ENCODE results near the gene TARS3.

The TARS3 gene

DNA sequence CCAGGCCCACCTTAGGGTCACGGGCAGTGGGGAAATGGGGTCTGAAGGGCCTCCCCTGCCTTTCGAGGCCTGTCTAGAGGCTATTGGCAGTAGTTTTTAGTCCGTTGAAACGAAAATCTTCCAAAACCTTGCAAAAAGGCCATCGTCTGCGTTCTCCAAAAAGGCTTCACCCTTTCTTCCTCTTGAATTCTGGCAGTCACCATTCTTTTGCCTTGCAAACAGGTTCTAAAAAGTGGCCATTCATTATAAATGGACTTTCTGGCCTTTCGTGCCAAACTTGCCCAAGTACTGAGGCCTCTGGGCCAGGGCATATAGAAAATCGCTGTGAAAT lies 367 bp upstream of the TARS3 start:
- 0 out of 2 replicates have a peak, but pooled peaks cover 7% of the 10 kb centered on the region for H3K27me3 ChIP-seq (ENCODE audit: low read depth, low read length)
- no peak overlapping the region for H3K9ac ChIP-seq (ENCODE audit: low read length)
- H3K27ac ChIP-seq (ENCODE audit: low read length): no peak overlapping the region
- H3K79me2 ChIP-seq (ENCODE audit: low read length): no peaks in the 10 kb centered on the region
- peak overlapping the region; percentile 7; the same call in 1 of the 2 replicates for H2AFZ ChIP-seq (ENCODE audit: low read depth, low read length)
- no peaks in the 10 kb centered on the region for H4K20me1 ChIP-seq (ENCODE audit: insufficient read depth, low read length)
- peaks cover 10% of the 10 kb centered on the region for H3K36me3 ChIP-seq (replicated peaks; ENCODE audit: low read depth, low read length)
- H3K4me3 ChIP-seq (ENCODE audit: low read length): peak overlapping the region; percentile 55
- TF ChIP-seq EZH2phosphoT487 (IDR thresholded peaks at IDR 0.05; ENCODE audit: low read depth): no peak
- TF ChIP-seq, protein P1, sequence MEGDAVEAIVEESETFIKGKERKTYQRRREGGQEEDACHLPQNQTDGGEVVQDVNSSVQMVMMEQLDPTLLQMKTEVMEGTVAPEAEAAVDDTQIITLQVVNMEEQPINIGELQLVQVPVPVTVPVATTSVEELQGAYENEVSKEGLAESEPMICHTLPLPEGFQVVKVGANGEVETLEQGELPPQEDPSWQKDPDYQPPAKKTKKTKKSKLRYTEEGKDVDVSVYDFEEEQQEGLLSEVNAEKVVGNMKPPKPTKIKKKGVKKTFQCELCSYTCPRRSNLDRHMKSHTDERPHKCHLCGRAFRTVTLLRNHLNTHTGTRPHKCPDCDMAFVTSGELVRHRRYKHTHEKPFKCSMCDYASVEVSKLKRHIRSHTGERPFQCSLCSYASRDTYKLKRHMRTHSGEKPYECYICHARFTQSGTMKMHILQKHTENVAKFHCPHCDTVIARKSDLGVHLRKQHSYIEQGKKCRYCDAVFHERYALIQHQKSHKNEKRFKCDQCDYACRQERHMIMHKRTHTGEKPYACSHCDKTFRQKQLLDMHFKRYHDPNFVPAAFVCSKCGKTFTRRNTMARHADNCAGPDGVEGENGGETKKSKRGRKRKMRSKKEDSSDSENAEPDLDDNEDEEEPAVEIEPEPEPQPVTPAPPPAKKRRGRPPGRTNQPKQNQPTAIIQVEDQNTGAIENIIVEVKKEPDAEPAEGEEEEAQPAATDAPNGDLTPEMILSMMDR (IDR thresholded peaks at IDR 0.05; ENCODE audit: low read depth, low read length): no peak
- peak overlapping the region; percentile 61 for H3K4me2 ChIP-seq (ENCODE audit: low read length)
- peaks cover 5% of the 10 kb centered on the region; the same call in 1 of the 2 replicates for H3K9me3 ChIP-seq (ENCODE audit: insufficient read depth, low read length)
- peaks cover 8% of the 10 kb centered on the region for H3K4me1 ChIP-seq (ENCODE audit: low read length)

DNA sequence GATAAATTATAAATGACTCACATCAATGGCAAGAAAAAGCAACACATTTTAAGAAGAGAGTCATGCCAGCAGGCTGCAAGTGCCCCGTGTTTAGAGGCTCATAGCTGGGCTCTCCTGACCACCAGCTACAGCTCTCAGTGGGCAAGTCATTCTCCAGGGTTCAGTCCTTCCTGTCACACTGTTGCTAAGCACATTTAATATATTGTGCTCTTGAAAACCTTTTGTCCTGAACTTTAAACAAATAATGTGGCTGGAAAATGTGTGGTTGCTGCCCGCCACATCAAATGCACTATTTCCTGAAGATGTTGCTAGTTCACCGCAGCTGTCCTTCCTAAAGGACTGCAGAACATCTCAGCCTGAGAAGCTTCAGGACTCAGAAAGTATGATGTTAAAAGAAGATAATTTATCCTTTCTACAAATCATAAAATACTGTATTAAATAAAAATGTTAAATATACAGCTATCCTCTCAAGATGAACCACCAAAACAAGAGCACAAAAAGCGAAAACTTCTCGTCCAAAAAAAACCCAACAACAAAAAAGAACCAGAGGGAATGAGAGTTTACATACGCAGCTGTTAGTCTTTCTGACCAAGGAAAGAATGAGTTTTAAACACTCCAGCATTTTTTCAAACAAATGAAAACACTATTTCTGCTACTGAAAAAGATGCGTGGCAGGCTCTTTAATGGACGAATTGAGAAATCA lies 951 bp downstream of the TARS3 start:
- Histone ChIP-seq H2AFZ (ENCODE audit: low read depth, low read length) (peak overlapping the region; percentile 66), H4K20me1 (ENCODE audit: insufficient read depth, low read length) (no peaks in the 10 kb centered on the region), H3K9me3 (ENCODE audit: insufficient read depth, low read length) (peaks cover 5% of the 10 kb centered on the region; the same call in 1 of the 2 replicates), H3K79me2 (ENCODE audit: low read length) (no peaks in the 10 kb centered on the region), H3K36me3 (replicated peaks; ENCODE audit: low read depth, low read length) (peaks cover 17% of the 10 kb centered on the region), H3K4me1 (ENCODE audit: low read length) (peaks cover 5% of the 10 kb centered on the region), H3K4me2 (ENCODE audit: low read length) (peak overlapping the region; percentile 77), H3K27ac (ENCODE audit: low read length) (no peak overlapping the region), H3K9ac (ENCODE audit: low read length) (peak overlapping the region; percentile 67), H3K4me3 (ENCODE audit: low read length) (peak overlapping the region; percentile 84), H3K27me3 (ENCODE audit: low read depth, low read length) (0 out of 2 replicates have a peak, but pooled peaks cover 7% of the 10 kb centered on the region)
- no peak for TF ChIP-seq EZH2phosphoT487 (IDR thresholded peaks at IDR 0.05; ENCODE audit: low read depth)
- TF ChIP-seq, protein P1 (IDR thresholded peaks at IDR 0.05; ENCODE audit: low read depth, low read length): no peak

DNA sequence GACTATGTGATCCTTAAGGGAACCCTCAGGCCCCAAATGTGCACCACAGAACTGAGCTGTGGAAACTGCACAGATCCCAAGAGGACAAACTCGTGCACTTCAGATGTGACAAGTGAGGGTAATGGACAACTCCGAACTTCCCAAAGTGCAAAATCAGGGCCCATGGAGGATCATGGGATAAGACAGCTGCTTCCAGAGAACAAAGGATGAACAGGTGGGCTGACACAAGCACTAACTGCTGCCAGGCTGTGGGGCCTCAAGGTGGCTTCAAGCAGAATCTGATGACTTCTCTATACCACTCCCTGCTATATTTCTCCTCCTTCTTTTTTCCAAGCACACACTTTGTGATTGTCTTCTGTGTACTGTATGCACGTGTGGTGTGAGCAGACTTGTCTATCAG lies 5.4 kb downstream of the TARS3 start:
- H3K4me3 ChIP-seq (ENCODE audit: low read length): no peak overlapping the region
- TF ChIP-seq, protein P1 (IDR thresholded peaks at IDR 0.05; ENCODE audit: low read depth, low read length): no peak

DNA sequence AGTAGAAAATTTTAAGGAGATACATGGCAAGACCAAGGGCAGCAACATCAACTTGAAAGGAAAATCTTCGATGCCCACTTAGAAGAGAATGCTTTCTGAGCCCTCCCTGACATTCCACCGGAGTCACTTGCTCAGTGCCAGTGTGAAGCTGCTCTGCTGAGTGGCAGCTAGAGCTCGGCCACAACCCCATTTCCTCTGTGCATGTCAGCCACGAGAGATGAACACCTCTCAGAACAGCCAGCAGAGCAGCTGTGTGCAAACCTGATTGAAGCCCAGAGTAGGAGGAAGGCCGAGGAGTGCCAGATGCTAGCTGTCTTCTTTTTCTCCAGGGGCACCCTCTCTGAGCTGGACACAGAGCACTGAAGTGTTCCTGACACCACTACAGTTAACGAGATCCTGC lies 12.2 kb downstream of the TARS3 start:
- Histone ChIP-seq H3K27me3 (ENCODE audit: low read depth, low read length) (no peaks in the 10 kb centered on the region), H3K79me2 (ENCODE audit: low read length) (no peaks in the 10 kb centered on the region), H3K27ac (ENCODE audit: low read length) (no peak overlapping the region), H3K4me3 (ENCODE audit: low read length) (no peak overlapping the region), H3K9me3 (ENCODE audit: insufficient read depth, low read length) (no peaks in the 10 kb centered on the region), H3K36me3 (replicated peaks; ENCODE audit: low read depth, low read length) (peaks cover 12% of the 10 kb centered on the region), H3K4me2 (ENCODE audit: low read length) (no peak overlapping the region), H2AFZ (ENCODE audit: low read depth, low read length) (no peak overlapping the region), H4K20me1 (ENCODE audit: insufficient read depth, low read length) (no peaks in the 10 kb centered on the region), H3K9ac (ENCODE audit: low read length) (no peak overlapping the region), H3K4me1 (ENCODE audit: low read length) (no peaks in the 10 kb centered on the region)
- TF ChIP-seq, protein P1 (IDR thresholded peaks at IDR 0.05; ENCODE audit: low read depth, low read length): no peak
- no peak for TF ChIP-seq EZH2phosphoT487 (IDR thresholded peaks at IDR 0.05; ENCODE audit: low read depth)

More for the DNA sequence above, 5.4 kb downstream of the TARS3 start:
- Histone ChIP-seq H3K9ac (ENCODE audit: low read length) (no peak overlapping the region), H3K4me2 (ENCODE audit: low read length) (no peak overlapping the region), H3K27me3 (ENCODE audit: low read depth, low read length) (no peaks in the 10 kb centered on the region), H3K27ac (ENCODE audit: low read length) (no peak overlapping the region), H3K36me3 (replicated peaks; ENCODE audit: low read depth, low read length) (peaks cover 17% of the 10 kb centered on the region), H3K9me3 (ENCODE audit: insufficient read depth, low read length) (peaks cover 5% of the 10 kb centered on the region; the same call in 1 of the 2 replicates), H4K20me1 (ENCODE audit: insufficient read depth, low read length) (no peaks in the 10 kb centered on the region), H3K79me2 (ENCODE audit: low read length) (no peaks in the 10 kb centered on the region), H3K4me1 (ENCODE audit: low read length) (peaks cover 5% of the 10 kb centered on the region), H2AFZ (ENCODE audit: low read depth, low read length) (no peak overlapping the region)

All from OCI-LY3 (cell line).